Measurements from ENCODE around the gene TRIP11. TPM values are rescaled to one million over a fixed set of nuclear protein-coding genes. Genes with fewer than 3 reads are reported as not detected.

Gene TRIP11
- total and polyA plus RNA-seq, 2 of the 13 experiments (the other 11 are each of a cell fraction or from before 2014, with no cell fraction given): 10.9 to 32.8 TPM

DNA sequence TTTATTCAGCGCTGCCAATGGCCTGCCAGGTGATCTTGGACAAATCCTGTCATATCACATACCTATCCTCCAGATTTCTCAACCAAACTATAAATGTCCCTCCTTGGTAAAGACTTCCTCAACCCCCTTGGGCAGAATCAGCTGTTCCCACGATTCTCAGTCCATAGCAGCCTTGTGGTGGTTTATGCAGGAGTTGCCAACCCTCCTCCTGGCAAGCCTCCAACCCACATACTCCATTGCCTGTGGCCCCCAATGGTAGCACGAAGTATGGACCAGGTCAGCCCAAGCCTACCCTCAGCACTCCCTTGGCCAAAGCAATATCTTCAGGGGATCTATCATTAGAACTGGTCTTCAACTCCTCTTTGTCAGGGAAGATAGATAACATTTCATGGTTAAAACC lies 119.3 kb downstream of the TRIP11 start (continued):
- TF ChIP-seq, protein P1, sequence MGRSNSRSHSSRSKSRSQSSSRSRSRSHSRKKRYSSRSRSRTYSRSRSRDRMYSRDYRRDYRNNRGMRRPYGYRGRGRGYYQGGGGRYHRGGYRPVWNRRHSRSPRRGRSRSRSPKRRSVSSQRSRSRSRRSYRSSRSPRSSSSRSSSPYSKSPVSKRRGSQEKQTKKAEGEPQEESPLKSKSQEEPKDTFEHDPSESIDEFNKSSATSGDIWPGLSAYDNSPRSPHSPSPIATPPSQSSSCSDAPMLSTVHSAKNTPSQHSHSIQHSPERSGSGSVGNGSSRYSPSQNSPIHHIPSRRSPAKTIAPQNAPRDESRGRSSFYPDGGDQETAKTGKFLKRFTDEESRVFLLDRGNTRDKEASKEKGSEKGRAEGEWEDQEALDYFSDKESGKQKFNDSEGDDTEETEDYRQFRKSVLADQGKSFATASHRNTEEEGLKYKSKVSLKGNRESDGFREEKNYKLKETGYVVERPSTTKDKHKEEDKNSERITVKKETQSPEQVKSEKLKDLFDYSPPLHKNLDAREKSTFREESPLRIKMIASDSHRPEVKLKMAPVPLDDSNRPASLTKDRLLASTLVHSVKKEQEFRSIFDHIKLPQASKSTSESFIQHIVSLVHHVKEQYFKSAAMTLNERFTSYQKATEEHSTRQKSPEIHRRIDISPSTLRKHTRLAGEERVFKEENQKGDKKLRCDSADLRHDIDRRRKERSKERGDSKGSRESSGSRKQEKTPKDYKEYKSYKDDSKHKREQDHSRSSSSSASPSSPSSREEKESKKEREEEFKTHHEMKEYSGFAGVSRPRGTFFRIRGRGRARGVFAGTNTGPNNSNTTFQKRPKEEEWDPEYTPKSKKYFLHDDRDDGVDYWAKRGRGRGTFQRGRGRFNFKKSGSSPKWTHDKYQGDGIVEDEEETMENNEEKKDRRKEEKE (IDR thresholded peaks at IDR 0.05): no peak
- no peak for TF ChIP-seq RARA (CRISPR knock-in tag; IDR thresholded peaks at IDR 0.05)
- TF ChIP-seq ZNF317 (CRISPR knock-in tag; IDR thresholded peaks at IDR 0.05): no peak
- no peak for TF ChIP-seq BRCA1 (CRISPR knock-in tag; IDR thresholded peaks at IDR 0.05)
- TF ChIP-seq RBAK (CRISPR knock-in tag; IDR thresholded peaks at IDR 0.05): no peak
- TF ChIP-seq ZNF367 (CRISPR knock-in tag; IDR thresholded peaks at IDR 0.05; ENCODE audit: borderline replicate concordance): no peak
- no peak for TF ChIP-seq KMT2B (CRISPR knock-in tag; IDR thresholded peaks at IDR 0.05)
- TF ChIP-seq, protein P2, sequence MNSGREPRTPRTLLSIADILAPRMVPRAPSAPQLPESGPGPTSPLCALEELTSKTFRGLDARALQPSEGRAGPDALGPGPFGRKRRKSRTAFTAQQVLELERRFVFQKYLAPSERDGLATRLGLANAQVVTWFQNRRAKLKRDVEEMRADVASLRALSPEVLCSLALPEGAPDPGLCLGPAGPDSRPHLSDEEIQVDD (CRISPR knock-in tag; IDR thresholded peaks at IDR 0.05; ENCODE audit: borderline replicate concordance): no peak
- no peak for TF ChIP-seq STAG1 (CRISPR knock-in tag; IDR thresholded peaks at IDR 0.05)
- no peak for TF ChIP-seq SYNCRIP (IDR thresholded peaks at IDR 0.05; ENCODE audit: insufficient read depth, low read depth, low read length)
- no peak for TF ChIP-seq ZNF33B (CRISPR knock-in tag; IDR thresholded peaks at IDR 0.05)
- no peak for TF ChIP-seq ZNF598 (CRISPR knock-in tag; IDR thresholded peaks at IDR 0.05; ENCODE audit: borderline replicate concordance)
- no peak for TF ChIP-seq ZNF768 (CRISPR knock-in tag; IDR thresholded peaks at IDR 0.05)
- TF ChIP-seq ERF (CRISPR knock-in tag; IDR thresholded peaks at IDR 0.05): no peak

Measured in HepG2 (cell line).